ENCODE measurements around the gene PPP1R13B. TPM values are rescaled to one million over a fixed set of nuclear protein-coding genes. Genes with fewer than 3 reads are reported as not detected.

The PPP1R13B gene
- total and polyA plus RNA-seq, 2 experiments from 2014 or later, result 9.4 to 20.2 TPM

GRCh38 chr14:103772078-103772712, 75.2 kb downstream of the PPP1R13B start:
- WGBS (ENCODE audit: low lambda C conversion rate, missing lambda C conversion rate), result 89% methylated on average over 1 of the region's 1 CpG
- no peaks in the 10 kb centered on the region for H3K4me1 ChIP-seq (ENCODE audit: insufficient read depth)
- no peak for TF ChIP-seq EZH2phosphoT487 (IDR thresholded peaks at IDR 0.05; ENCODE audit: low read depth, severe bottlenecking, unreplicated experiment)
- TF ChIP-seq EZH2 (IDR thresholded peaks at IDR 0.05; ENCODE audit: borderline replicate concordance), result no peak
- no peak for TF ChIP-seq CTCF (IDR thresholded peaks at IDR 0.05; ENCODE audit: poor library complexity)
- no peak for DNase-seq (ENCODE audit: low spot score)
- no peaks in the 10 kb centered on the region for H3K9me3 ChIP-seq (ENCODE audit: low read depth)
- no peak overlapping the region for H3K4me2 ChIP-seq
- no peak overlapping the region for H3K4me3 ChIP-seq
- H3K27ac ChIP-seq, result no peak overlapping the region
- no peaks in the 10 kb centered on the region for H3K9me2 ChIP-seq (replicated peaks; ENCODE audit: insufficient read depth)
- no peaks in the 10 kb centered on the region for H3K27me3 ChIP-seq
- H3K36me3 ChIP-seq (replicated peaks; ENCODE audit: insufficient read depth, low read depth), result peaks cover 3% of the 10 kb centered on the region
- H2AFZ ChIP-seq, result no peak overlapping the region
- no peaks in the 10 kb centered on the region for H4K20me1 ChIP-seq (ENCODE audit: insufficient read depth, poor library complexity, severe bottlenecking)
- no peaks in the 10 kb centered on the region for H3K79me2 ChIP-seq

GRCh38 chr14:103770902-103771301, 76.5 kb downstream of the PPP1R13B start:
- Histone ChIP-seq H3K36me3 (replicated peaks; ENCODE audit: insufficient read depth, low read depth) (peaks cover 3% of the 10 kb centered on the region), H3K9me2 (replicated peaks; ENCODE audit: insufficient read depth) (no peaks in the 10 kb centered on the region), H3K4me1 (ENCODE audit: insufficient read depth) (no peaks in the 10 kb centered on the region), H4K20me1 (ENCODE audit: insufficient read depth, poor library complexity, severe bottlenecking) (no peaks in the 10 kb centered on the region), H3K4me3 (no peak overlapping the region), H3K4me2 (no peak overlapping the region), H3K27me3 (no peaks in the 10 kb centered on the region), H3K27ac (no peak overlapping the region), H2AFZ (no peak overlapping the region), H3K79me2 (no peaks in the 10 kb centered on the region), H3K9me3 (ENCODE audit: low read depth) (no peaks in the 10 kb centered on the region)
- no peak for DNase-seq (ENCODE audit: low spot score)
- no peak for TF ChIP-seq CTCF (IDR thresholded peaks at IDR 0.05; ENCODE audit: poor library complexity)
- TF ChIP-seq EZH2 (IDR thresholded peaks at IDR 0.05; ENCODE audit: borderline replicate concordance), result no peak
- no peak for TF ChIP-seq EZH2phosphoT487 (IDR thresholded peaks at IDR 0.05; ENCODE audit: low read depth, severe bottlenecking, unreplicated experiment)
- 75% methylated on average over 4 of the region's 4 CpGs for WGBS (ENCODE audit: low lambda C conversion rate, missing lambda C conversion rate)

- H3K4me3 ChIP-seq, result no peak overlapping the region
- no peaks in the 10 kb centered on the region for H4K20me1 ChIP-seq (ENCODE audit: insufficient read depth, poor library complexity, severe bottlenecking)
- no peak overlapping the region for H2AFZ ChIP-seq
- H3K9me2 ChIP-seq (replicated peaks; ENCODE audit: insufficient read depth), result no peaks in the 10 kb centered on the region
- H3K27me3 ChIP-seq, result no peaks in the 10 kb centered on the region
- H3K4me1 ChIP-seq (ENCODE audit: insufficient read depth), result no peaks in the 10 kb centered on the region
- H3K36me3 ChIP-seq (replicated peaks; ENCODE audit: insufficient read depth, low read depth), result peaks cover 3% of the 10 kb centered on the region
- DNase-seq (ENCODE audit: low spot score), result no peak
- no peaks in the 10 kb centered on the region for H3K9me3 ChIP-seq (ENCODE audit: low read depth)
- TF ChIP-seq EZH2phosphoT487 (IDR thresholded peaks at IDR 0.05; ENCODE audit: low read depth, severe bottlenecking, unreplicated experiment), result no peak
- TF ChIP-seq CTCF (IDR thresholded peaks at IDR 0.05; ENCODE audit: poor library complexity), result no peak
- no peak for TF ChIP-seq EZH2 (IDR thresholded peaks at IDR 0.05; ENCODE audit: borderline replicate concordance)
- no peaks in the 10 kb centered on the region for H3K79me2 ChIP-seq
- no peak overlapping the region for H3K27ac ChIP-seq
- H3K4me2 ChIP-seq, result no peak overlapping the region
- WGBS (ENCODE audit: low lambda C conversion rate, missing lambda C conversion rate), result 90% methylated on average over 2 of the region's 2 CpGs
Measured at GRCh38 chr14:103770500-103770899, 76.9 kb downstream of the PPP1R13B start.
